ENCODE data around the gene MLXIP.
"Not testable (repeated sequence)": the region's sequence is repeated elsewhere in the genome, so short reads cannot be mapped to it uniquely, and the experiment has no call there.

The MLXIP gene

GRCh38 chr12:122052285-122052684 is 26.3 kb upstream of the MLXIP start:
- no peak for FAIRE-seq

DNA sequence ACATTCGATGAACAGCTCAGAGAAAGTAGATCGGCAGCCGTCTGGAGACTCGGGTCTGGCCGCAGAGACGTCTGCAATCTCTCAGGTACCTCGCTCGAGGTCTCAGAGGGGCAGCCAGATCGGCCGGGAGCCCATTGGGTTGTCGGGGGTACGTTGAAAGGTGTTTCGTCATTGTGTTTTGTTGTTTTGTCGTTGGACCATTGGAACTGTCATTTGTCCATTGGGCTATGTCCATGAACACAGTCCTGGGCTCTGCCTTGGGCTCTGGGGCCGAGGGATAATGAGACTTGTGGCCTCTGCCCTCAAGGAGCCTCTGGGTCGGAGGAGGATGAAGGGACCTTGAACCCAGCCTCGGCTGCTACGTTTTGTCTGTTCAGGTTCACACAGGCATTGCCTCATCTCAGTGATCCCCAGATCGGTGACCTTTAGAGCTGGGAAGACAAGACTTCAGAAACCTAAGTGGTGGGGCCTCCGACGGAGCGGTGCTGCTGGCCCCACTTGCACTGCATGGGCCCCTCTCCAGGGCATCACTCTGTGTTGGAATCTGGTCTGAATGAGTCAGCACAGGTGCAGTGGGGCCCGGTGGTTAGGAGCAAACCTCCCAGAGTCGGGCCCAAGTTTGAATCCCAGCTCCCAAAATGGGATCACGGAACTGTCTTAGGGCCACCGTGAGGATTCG is 23.6 kb upstream of the MLXIP start:
- DNase-seq (ENCODE audit: insufficient read length, low spot score) (no peak), FAIRE-seq (no peak)

More at GRCh38 chr12:122052285-122052684, 26.3 kb upstream of the MLXIP start:
- no peak for DNase-seq (ENCODE audit: insufficient read length, low spot score)

DNA sequence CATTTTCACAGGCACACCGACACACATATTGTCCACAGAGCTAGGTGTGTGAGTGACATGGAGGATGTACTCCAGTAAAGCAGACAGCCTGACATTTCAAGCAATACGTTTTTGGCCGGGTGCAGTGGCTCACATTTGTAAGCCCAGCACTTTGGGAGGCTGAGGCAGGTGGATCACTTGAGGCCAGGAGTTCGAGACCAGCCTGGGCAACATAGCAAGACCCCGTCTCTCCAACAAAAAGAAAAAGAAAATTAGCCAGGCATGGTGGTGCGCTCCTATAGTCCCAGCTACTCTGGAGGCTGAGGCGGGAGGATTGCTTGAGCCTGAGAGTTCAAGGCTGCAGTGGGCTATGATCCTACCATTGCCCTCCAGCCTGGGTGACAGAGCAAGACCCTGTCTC is 22.1 kb upstream of the MLXIP start:
- not testable (repeated sequence) for DNase-seq (ENCODE audit: insufficient read length, low spot score); FAIRE-seq

GRCh38 chr12:122057007-122057735 is 21.4 kb upstream of the MLXIP start:
- DNase-seq (ENCODE audit: insufficient read length, low spot score): no peak

DNA sequence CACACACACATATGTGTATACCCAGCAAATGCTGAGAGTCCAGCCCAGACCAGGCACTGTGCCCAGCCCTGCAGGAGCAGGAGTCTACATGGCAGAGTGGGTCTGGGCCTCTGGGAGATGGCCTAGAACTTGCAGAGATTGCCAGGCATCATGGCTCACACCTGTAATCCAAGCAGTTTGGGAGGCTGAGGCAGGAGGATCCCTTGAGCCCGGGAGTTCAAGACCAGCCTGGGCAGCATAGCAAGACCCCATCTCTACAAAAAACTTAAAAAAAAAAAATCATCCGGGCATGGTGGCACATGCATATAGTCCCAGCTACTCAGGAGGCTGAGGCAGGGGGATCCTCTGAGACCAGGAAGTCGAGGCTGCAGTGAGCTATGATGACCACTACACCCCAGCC is 20.8 kb upstream of the MLXIP start:
- DNase-seq (ENCODE audit: insufficient read length, low spot score) (no peak), FAIRE-seq (no peak)

More at GRCh38 chr12:122057007-122057735, 21.4 kb upstream of the MLXIP start:
- FAIRE-seq: no peak

- FAIRE-seq (no peak), DNase-seq (ENCODE audit: insufficient read length, low spot score) (no peak)
These were observed 19.9 kb upstream of the MLXIP start for GRCh38 chr12:122058549-122059149.

DNA sequence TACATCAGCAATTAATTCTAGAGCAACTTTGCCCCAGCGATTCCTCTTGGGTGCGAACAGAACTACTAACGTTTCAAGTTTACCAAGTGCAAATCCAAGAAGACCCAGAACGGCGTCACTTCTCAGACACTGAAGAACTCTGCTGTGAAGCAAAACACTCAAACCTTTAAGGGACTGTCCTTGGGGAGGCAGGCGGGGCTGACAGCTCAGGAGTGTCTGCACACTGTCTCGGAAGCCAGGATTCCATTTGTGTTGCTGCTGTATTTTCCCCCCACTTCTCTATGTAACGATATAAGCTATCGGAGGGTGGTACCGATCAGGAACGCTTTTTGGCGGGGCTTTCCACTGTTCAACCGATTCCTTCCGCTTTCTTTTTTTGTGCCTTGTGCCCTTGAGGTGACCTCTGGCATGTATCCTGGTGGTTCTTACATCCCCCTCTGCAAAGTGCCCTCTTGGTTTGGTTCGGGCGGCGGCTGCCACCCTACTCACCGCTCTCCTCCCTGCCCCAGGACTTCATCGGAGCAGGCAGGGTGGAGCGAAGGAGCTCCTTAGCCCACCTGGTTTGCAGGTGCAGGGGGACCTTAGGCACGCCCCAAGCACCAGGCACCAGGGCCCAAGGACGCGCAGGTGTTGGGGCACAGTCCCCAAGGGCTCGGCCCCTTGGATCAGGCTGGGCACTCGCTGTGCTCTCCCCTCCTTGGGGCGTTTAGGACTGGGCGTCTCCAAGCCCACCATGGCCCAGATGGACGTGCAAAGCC is 19.2 kb upstream of the MLXIP start:
- DNase-seq (ENCODE audit: insufficient read length, low spot score) (no peak), FAIRE-seq (no peak)

- DNase-seq (ENCODE audit: insufficient read length, low spot score) (no peak), FAIRE-seq (no peak)
These were observed 18.5 kb upstream of the MLXIP start for GRCh38 chr12:122060081-122060501.

DNA sequence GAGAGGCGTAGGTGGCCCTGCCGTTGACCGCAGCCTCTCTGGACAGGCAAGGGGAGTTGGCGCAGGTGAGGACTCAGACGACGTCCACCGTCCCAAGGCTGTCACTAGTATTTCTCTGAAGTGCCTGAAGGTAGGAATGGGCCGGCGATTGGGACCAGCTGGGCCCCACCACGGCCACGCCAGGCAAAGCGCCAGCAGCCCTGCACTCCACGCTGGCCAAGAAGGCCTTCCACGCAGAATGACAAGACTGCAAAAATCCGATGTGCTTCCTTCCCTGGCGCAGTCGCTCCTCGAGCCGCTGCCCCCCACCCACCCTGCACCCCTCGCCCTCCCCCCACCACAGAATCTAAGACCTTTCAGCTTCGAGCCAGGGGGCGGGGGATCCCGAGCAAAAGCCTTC is 17.3 kb upstream of the MLXIP start:
- no peak for DNase-seq (ENCODE audit: insufficient read length, low spot score)
- no peak for FAIRE-seq

DNA sequence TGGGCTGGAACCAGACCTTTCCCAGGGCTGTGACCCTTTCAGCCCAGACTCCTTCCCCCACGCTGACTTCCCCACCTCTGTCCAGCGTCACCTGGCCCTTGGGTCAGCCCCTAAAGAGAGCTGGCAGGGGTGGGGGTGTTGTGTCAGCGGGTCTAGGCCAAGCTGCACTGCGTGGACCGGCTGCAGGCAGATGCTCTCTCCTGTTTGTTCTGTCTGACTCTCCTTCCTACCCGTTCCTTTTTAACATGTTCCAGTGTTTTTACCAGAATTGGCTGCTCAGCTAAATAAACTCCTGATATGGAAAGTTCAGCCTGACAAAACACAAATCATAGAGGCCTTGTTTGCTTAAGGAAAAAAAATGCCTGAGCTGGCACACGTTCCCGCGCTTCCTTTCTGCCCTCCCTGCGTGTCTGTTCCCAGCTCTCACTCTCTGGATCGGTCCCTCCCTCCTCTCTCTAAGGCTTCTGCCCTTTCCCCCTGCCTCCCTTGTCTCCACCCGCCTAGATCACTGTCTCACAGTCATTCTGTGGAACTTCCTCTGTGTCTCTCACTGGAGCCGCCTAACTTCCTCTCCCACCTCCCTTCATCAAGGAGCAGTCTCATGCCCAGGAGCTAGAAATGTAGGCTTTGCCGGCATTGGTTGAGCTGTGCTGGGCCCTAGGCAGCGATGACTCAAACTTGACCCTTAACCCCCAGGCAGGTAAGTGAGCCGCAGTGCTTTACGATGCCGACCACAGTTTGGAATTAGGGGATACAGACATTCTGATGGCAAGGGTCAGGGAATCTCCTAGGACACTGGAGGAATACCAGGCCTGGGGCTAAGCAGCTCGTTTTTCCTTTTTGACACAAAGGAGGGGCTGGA is 15.5 kb upstream of the MLXIP start:
- no peak for DNase-seq (ENCODE audit: insufficient read length, low spot score)
- FAIRE-seq: no peak

GRCh38 chr12:122063694-122064024 is 14.9 kb upstream of the MLXIP start:
- DNase-seq (ENCODE audit: insufficient read length, low spot score): no peak
- no peak for FAIRE-seq

GRCh38 chr12:122064025-122064777 is 14.4 kb upstream of the MLXIP start:
- DNase-seq (ENCODE audit: insufficient read length, low spot score) (peak; percentile 67), FAIRE-seq (peak; percentile 23)

DNA sequence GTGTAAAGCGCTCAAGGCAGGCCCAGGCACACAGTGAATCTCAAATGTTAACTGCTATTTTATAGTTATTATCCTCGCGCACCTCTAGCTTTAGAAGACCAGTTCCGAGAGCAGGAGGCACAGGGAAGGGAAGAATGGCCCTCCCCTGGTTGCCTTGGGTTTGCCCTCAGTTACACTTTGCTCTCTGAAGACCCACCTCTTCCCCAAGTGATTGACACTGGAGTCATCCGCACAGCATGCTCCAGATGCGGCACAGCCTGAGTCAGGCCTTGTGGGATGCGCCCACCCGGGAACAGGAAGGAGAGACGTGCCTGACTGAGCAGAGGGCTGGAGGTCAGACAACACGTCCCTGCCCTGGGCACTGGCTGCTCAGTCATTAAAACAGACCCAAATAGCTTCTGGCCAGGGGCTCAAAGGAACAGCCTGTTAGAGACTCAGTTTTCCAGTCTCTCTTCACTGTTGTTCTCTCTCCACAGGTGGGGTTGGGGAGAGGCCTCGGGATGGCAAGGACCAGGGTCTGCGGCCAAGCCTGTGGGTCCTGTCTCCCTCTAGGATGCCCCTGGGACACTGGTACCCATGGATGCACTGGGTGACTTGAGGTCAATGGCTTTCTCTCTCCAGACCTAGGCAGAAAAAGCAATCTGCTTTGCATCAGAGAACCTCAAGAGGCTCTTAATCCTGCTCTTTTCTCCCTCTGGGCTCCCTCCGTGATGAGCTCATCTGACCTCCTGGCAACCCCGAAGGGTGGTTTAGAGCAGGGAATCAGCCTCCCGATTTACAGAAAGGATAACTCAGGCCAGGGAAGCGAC is 13.6 kb upstream of the MLXIP start:
- FAIRE-seq (no peak), DNase-seq (ENCODE audit: insufficient read length, low spot score) (no peak)

GRCh38 chr12:122067548-122067947 is 11.0 kb upstream of the MLXIP start:
- FAIRE-seq (no peak), DNase-seq (ENCODE audit: insufficient read length, low spot score) (no peak)

DNA sequence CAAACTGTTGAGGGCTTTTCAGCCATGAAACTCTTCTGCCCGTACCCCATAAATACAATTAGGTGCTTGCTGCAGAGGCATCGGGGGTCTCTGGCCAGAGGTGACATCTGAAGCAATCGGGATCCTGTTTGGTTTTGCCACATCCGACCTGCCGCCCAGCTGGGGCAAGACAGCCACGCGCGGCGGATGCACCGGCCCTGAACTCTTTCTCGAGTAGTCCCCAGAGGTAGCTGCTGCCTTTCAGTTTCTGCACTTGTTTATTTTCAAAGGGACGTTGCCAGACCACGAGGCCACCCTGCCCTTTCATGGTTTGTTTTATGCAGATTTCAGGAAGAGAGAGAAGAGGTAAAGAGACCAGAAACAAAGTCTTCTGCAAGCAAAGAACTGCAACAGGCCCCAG is 10.6 kb upstream of the MLXIP start:
- DNase-seq (ENCODE audit: insufficient read length, low spot score) (peak; percentile 73), FAIRE-seq (peak; percentile 67)

GRCh38 chr12:122072031-122072970 is 6.3 kb upstream of the MLXIP start:
- FAIRE-seq: no peak
- DNase-seq (ENCODE audit: insufficient read length, low spot score): no peak

- DNase-seq (ENCODE audit: insufficient read length, low spot score): no peak
- FAIRE-seq: no peak
These were observed 4.7 kb upstream of the MLXIP start for GRCh38 chr12:122073815-122074214.
